HG03571 (cell line): Measurements from ENCODE around the gene SPINK4.

Experiments used
- ATAC-seq: cut with Tn5 transposase; IDR thresholded peaks from one replicate; pipeline ENCODE4 v1.9.1; 2021; ENCODE audit not compliant: unreplicated experiment

The SPINK4 gene

GRCh38 chr9:33256236-33256635, 16.3 kb downstream of the SPINK4 start:
- ATAC-seq = no peak

- ATAC-seq = no peak
Observed at GRCh38 chr9:33257276-33257675, 17.3 kb downstream of the SPINK4 start.

- no peak for ATAC-seq
Observed at GRCh38 chr9:33260372-33260771, 20.4 kb downstream of the SPINK4 start.

GRCh38 chr9:33263131-33264002, 23.4 kb downstream of the SPINK4 start:
- ATAC-seq = no peak

- peak; percentile 35 for ATAC-seq
Observed at GRCh38 chr9:33264003-33264472, 24.1 kb downstream of the SPINK4 start.

- peak; percentile 76 for ATAC-seq
Observed at GRCh38 chr9:33264473-33265177, 24.7 kb downstream of the SPINK4 start, which contains the start of the genes BAG1 and CHMP5. TSS of gene BAG1 (minus strand) at chr9:33264708. TSS of gene CHMP5 (plus strand) at chr9:33265049. CDS start at chr9:33265079, 30 bp downstream.

- ATAC-seq = no peak
Observed at GRCh38 chr9:33265211-33265865, 25.4 kb downstream of the SPINK4 start.

- ATAC-seq = no peak
Observed at GRCh38 chr9:33267151-33267767, 27.3 kb downstream of the SPINK4 start.

GRCh38 chr9:33270146-33270545, 30.2 kb downstream of the SPINK4 start:
- no peak for ATAC-seq

GRCh38 chr9:33272061-33272460, 32.1 kb downstream of the SPINK4 start:
- no peak for ATAC-seq

- ATAC-seq = no peak
Observed at GRCh38 chr9:33273266-33273971, 33.5 kb downstream of the SPINK4 start.

- no peak for ATAC-seq
Observed at GRCh38 chr9:33273972-33274328, 34.0 kb downstream of the SPINK4 start.

- no peak for ATAC-seq
Observed at GRCh38 chr9:33277484-33277883, 37.5 kb downstream of the SPINK4 start.

- ATAC-seq = no peak
Observed at GRCh38 chr9:33285502-33285901, 45.5 kb downstream of the SPINK4 start.

- no peak for ATAC-seq
Observed at GRCh38 chr9:33287087-33287490, 47.1 kb downstream of the SPINK4 start.

GRCh38 chr9:33288235-33288634, 48.3 kb downstream of the SPINK4 start:
- ATAC-seq = no peak

- ATAC-seq = no peak
Observed at GRCh38 chr9:33288828-33289483, 49.0 kb downstream of the SPINK4 start.

- no peak for ATAC-seq
Observed at GRCh38 chr9:33289496-33289895, 49.5 kb downstream of the SPINK4 start.

GRCh38 chr9:33289936-33290246, 49.9 kb downstream of the SPINK4 start:
- no peak for ATAC-seq
